Gastroesophageal sphincter (tissue), 4 donors: Measurements from ENCODE around the gene KCNIP2. TPM values are rescaled to one million over a fixed set of nuclear protein-coding genes. Genes with fewer than 3 reads are reported as not detected.
A peak's percentile ranks its signal among the peaks of the same experiment; 100 is the strongest.

Experiments
- ATAC-seq: fragments of 150-250 bp; one replicate; pipeline ENCODE4 v1.9.1; 2016; ENCODE audit warnings: mild to moderate bottlenecking, moderate library complexity
- H3K27ac ChIP-seq, 4 donors: fragments of 200-600 bp; sonication (generic) in 3 of 4; 1 replicate in 3 of 4; 2 replicates in 1 of 4; pipeline ENCODE4 v1.5.1; 2016 to 2019
- H3K27me3 ChIP-seq: fragments of 200-600 bp; sonication (generic); one replicate; pipeline ENCODE4 v1.5.1; 2019
- H3K36me3 ChIP-seq, 2 donors: fragments of 200-600 bp; sonication (generic); one replicate each; pipeline ENCODE4 v1.5.1; 2019; ENCODE audit warnings: control low read depth in 1 of 2
- H3K4me1 ChIP-seq, 3 donors: fragments of 200-600 bp; sonication (generic); 1 replicate in 2 of 3; 2 replicates in 1 of 3; pipeline ENCODE4 v1.5.1; 2016 to 2019; ENCODE audit warnings: control low read depth in 2 of 3
- H3K4me3 ChIP-seq, 2 donors: fragments of 200-600 bp; sonication (generic); one replicate each; pipeline ENCODE4 v1.5.1; 2019; ENCODE audit warnings: mild to moderate bottlenecking in 1 of 2, moderate library complexity in 1 of 2
- H3K9me3 ChIP-seq, 3 donors: fragments of 200-600 bp; sonication (generic); one replicate each; pipeline ENCODE4 v1.5.1; 2017 to 2019; ENCODE audit warnings: control low read depth in 2 of 3
- CTCF ChIP-seq, 4 experiments: fragments of 200-600 bp in 2 of 4; fragments of 450-650 bp in 2 of 4; sonication (generic) in 1 of 4; IDR thresholded peaks; one replicate each; pipeline ENCODE4 v1.5.1; 2017 to 2019; ENCODE audit warnings: antibody characterized with exemption in 4 of 4, mild to moderate bottlenecking in 2 of 4, moderate library complexity in 2 of 4
- EP300 ChIP-seq: sonication (generic); formaldehyde crosslinking; IDR thresholded peaks from one replicate; pipeline ENCODE4 v1.6.1; 2017; ENCODE audit warnings: antibody characterized with exemption, mild to moderate bottlenecking
- POLR2A ChIP-seq, 2 donors: fragments of 450-650 bp; IDR thresholded peaks; one replicate each; pipeline ENCODE4 v1.6.1; 2017; ENCODE audit warnings: antibody characterized with exemption in 2 of 2, mild to moderate bottlenecking in 2 of 2, moderate library complexity in 1 of 2
- POLR2AphosphoS5 ChIP-seq: sonication (generic); formaldehyde crosslinking; IDR thresholded peaks from one replicate; pipeline ENCODE4 v1.6.1; 2017; ENCODE audit warnings: antibody characterized with exemption
- WGBS, 2 donors: methylation state at CpG; one replicate each; pipeline ENCODE4 v1.1.5; 2018; ENCODE audit warnings: low coverage in 1 of 2; 5-methylcytosine and 5-hydroxymethylcytosine counted together
- total RNA-seq, 4 donors: library from RNA; depleted of rRNA; stranded (reverse); fragments of >200 nt; gene quantifications; one replicate each; pipeline ENCODE4 v1.1.0, GENCODE V29; 2016

The KCNIP2 gene
- total RNA-seq, 4 donors from 2014 or later, result 0.78 to 2.4 (median 0.89) TPM; not detected in 1

- H3K4me3 ChIP-seq, result no peak overlapping the region
- no peaks in the 10 kb centered on the region for H3K9me3 ChIP-seq
- H3K27ac ChIP-seq, result no peak overlapping the region
- 27 to 48% methylated on average over 3 to 5 of the region's 14 CpGs for WGBS, 2 donors
- peaks cover 41% of the 10 kb centered on the region for H3K27me3 ChIP-seq
- peak; percentile 34 for ATAC-seq
- H3K36me3 ChIP-seq, result peaks cover 0 to 22% of the 10 kb centered on the region in 2 donors
- no peak for TF ChIP-seq POLR2AphosphoS5
- TF ChIP-seq POLR2A (IDR thresholded peaks at IDR 0.05), result no peak
- peak in 3 of 4 experiments; percentile 69 to 91 (median 78) for TF ChIP-seq CTCF (IDR thresholded peaks at IDR 0.05)
- TF ChIP-seq EP300, result no peak
- H3K4me1 ChIP-seq, result peaks cover 2 to 78% (median 31%) of the 10 kb centered on the region in 3 donors
Observed at GRCh38 chr10:101780818-101781654, 62.6 kb downstream of the KCNIP2 start.

GRCh38 chr10:101780187-101780817, 63.3 kb downstream of the KCNIP2 start:
- H3K27me3 ChIP-seq, result peaks cover 49% of the 10 kb centered on the region
- peaks cover 0 to 15% of the 10 kb centered on the region in 2 donors for H3K36me3 ChIP-seq
- H3K9me3 ChIP-seq, result no peaks in the 10 kb centered on the region
- no peak for ATAC-seq
- no peak overlapping the region for H3K27ac ChIP-seq
- peak overlapping the region in 1 of 2 donors; percentile 44 for H3K4me3 ChIP-seq
- TF ChIP-seq POLR2AphosphoS5, result no peak
- no peak for TF ChIP-seq EP300
- TF ChIP-seq POLR2A (IDR thresholded peaks at IDR 0.05), result no peak
- TF ChIP-seq CTCF (IDR thresholded peaks at IDR 0.05), result no peak
- 7 to 21% methylated on average over 3 to 11 of the region's 17 CpGs for WGBS, 2 donors
- H3K4me1 ChIP-seq, result peaks cover 2 to 80% (median 34%) of the 10 kb centered on the region in 3 donors

DNA sequence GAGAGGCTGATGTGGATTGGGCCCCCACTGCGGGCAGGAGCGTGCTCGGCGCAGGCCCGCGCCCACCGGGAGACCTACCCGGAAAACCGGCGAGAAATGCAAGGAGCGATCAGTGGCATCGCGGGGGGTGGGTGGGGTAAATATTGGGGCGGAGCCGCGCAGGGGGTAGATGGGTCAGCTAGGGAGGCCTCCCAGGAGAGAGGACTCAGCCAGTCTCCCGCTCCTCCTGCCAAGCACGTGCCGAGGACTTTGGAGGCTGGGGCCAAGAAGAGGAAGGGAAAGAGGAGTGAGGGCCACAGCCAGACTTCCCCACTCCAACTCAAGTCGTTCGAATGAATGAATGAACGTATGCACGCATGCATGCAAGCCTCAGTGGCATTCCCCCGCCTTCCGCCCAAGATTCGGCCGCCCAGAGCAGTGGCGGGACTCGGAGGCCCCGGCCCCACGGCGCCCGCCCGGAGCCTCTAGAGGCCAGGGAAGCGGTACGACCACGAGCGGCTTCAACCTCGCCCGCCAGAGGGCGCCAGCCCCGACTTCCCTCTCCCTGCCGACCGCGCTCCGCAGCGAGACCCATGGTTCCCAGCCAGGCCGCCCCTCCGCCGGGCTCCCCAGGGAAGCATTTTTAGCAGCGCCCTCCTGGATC, 63.9 kb downstream of the KCNIP2 start:
- H3K4me3 ChIP-seq, result peak overlapping the region; percentile 8 to 44
- H3K27ac ChIP-seq, result no peak overlapping the region
- TF ChIP-seq POLR2AphosphoS5, result no peak
- TF ChIP-seq POLR2A (IDR thresholded peaks at IDR 0.05), result no peak
- peak in 3 of 4 experiments; percentile 79 to 91 (median 80) for TF ChIP-seq CTCF (IDR thresholded peaks at IDR 0.05)
- no peak for TF ChIP-seq EP300
- peaks cover 0 to 9% of the 10 kb centered on the region in 2 donors for H3K36me3 ChIP-seq
- WGBS, 2 donors, result 2% methylated on average over 16 of the region's 51 CpGs; no CpG with 5 or more reads in 1 of the 2 donors
- peaks cover 2 to 80% (median 39%) of the 10 kb centered on the region in 3 donors for H3K4me1 ChIP-seq
- ATAC-seq, result peak; percentile 56
- peaks cover 55% of the 10 kb centered on the region for H3K27me3 ChIP-seq
- no peaks in the 10 kb centered on the region for H3K9me3 ChIP-seq

- Histone ChIP-seq H3K36me3 (peaks cover 0 to 2% of the 10 kb centered on the region in 2 donors), H3K27ac (no peak overlapping the region), H3K4me1 (peaks cover 2 to 80% (median 41%) of the 10 kb centered on the region in 3 donors), H3K9me3 (no peaks in the 10 kb centered on the region), H3K4me3 (peak overlapping the region; percentile 8 to 44), H3K27me3 (peaks cover 62% of the 10 kb centered on the region)
- TF ChIP-seq CTCF (IDR thresholded peaks at IDR 0.05), result no peak
- no peak for TF ChIP-seq POLR2AphosphoS5
- TF ChIP-seq POLR2A (IDR thresholded peaks at IDR 0.05), result no peak
- TF ChIP-seq EP300, result no peak
- 4 to 9% methylated on average over 17 to 31 of the region's 58 CpGs for WGBS, 2 donors
- ATAC-seq, result no peak
Observed at GRCh38 chr10:101778781-101779543, 64.6 kb downstream of the KCNIP2 start.
